WTC11 (cell line): ENCODE results near the gene RACGAP1. TPM values are rescaled to one million over a fixed set of nuclear protein-coding genes. Genes with fewer than 3 reads are reported as not detected.
A peak's percentile ranks its signal among the peaks of the same experiment; 100 is the strongest.

Source experiments
- ATAC-seq: fragments of 200-7000 bp; cut with Tn5 transposase; 2 replicates; pipeline ENCODE4 v1.10.0; 2021; ENCODE audit warnings: mild to moderate bottlenecking, moderate library complexity
- CTCF ChIA-PET: fragments of 300-600 bp; sonication (Branson Sonifier 250); formaldehyde crosslinking; loops from one replicate; lab custom pipeline; 2021; ENCODE audit warnings: antibody characterized with exemption; lab: Charles Lee
- POLR2A ChIA-PET: fragments of 350-600 bp; sonication (Branson Sonifier 250); formaldehyde crosslinking; loops from one replicate; lab custom pipeline; 2021; ENCODE audit warnings: antibody characterized with exemption; lab: Charles Lee
- DNase-seq: peaks from one replicate; pipeline ENCODE4 v3.0.0; 2021; ENCODE audit warnings: low spot score
- H3K27ac Mint-ChIP-seq: 2 replicates; pipeline ENCODE4 v1.8.0; 2021; ENCODE audit warnings: mixed read lengths
- H3K27me3 Mint-ChIP-seq: 2 replicates; pipeline ENCODE4 v1.8.0; 2021; ENCODE audit warnings: low read depth, mild to moderate bottlenecking, moderate library complexity, mixed read lengths
- H3K36me3 Mint-ChIP-seq: 2 replicates; pipeline ENCODE4 v1.8.0; 2021; ENCODE audit warnings: mixed read lengths
- H3K4me1 Mint-ChIP-seq: 2 replicates; pipeline ENCODE4 v1.8.0; 2022; ENCODE audit warnings: mixed read lengths
- H3K4me3 Mint-ChIP-seq: 2 replicates; pipeline ENCODE4 v1.8.0; 2021; ENCODE audit warnings: mild to moderate bottlenecking, moderate library complexity, mixed read lengths
- H3K9me3 Mint-ChIP-seq: 2 replicates; pipeline ENCODE4 v1.8.0; 2021; ENCODE audit warnings: mixed read lengths
- ATF2 ChIP-seq: sonication (generic); formaldehyde crosslinking; IDR thresholded peaks from 2 replicates; pipeline ENCODE4 v1.8.1; 2022; ENCODE audit warnings: low read depth, missing genetic modification reagents, borderline replicate concordance
- ATF3 ChIP-seq: sonication (generic); formaldehyde crosslinking; conservative IDR thresholded peaks from 2 replicates; pipeline ENCODE4 v1.8.1; 2022; ENCODE audit warnings: mild to moderate bottlenecking, missing genetic modification reagents
- CBFB ChIP-seq: sonication (generic); formaldehyde crosslinking; IDR thresholded peaks from 2 replicates; pipeline ENCODE4 v1.8.1; 2022; ENCODE audit warnings: mild to moderate bottlenecking, low read depth, missing genetic modification reagents
- CREB1 ChIP-seq: sonication (generic); formaldehyde crosslinking; IDR thresholded peaks from 2 replicates; pipeline ENCODE4 v1.8.0; 2023; ENCODE audit warnings: mild to moderate bottlenecking, missing genetic modification reagents
- E2F1 ChIP-seq: sonication (generic); formaldehyde crosslinking; IDR thresholded peaks from 2 replicates; pipeline ENCODE4 v1.8.0; 2022; ENCODE audit warnings: mild to moderate bottlenecking, missing genetic modification reagents
- E2F4 ChIP-seq: sonication (generic); formaldehyde crosslinking; IDR thresholded peaks from 2 replicates; pipeline ENCODE4 v1.8.1; 2022; ENCODE audit warnings: low read depth, mild to moderate bottlenecking, moderate library complexity, missing genetic modification reagents, borderline replicate concordance
- E2F5 ChIP-seq: sonication (generic); formaldehyde crosslinking; IDR thresholded peaks from 2 replicates; pipeline ENCODE4 v1.8.1; 2022; ENCODE audit warnings: mild to moderate bottlenecking, moderate library complexity, missing genetic modification reagents
- ELF4 ChIP-seq: sonication (generic); formaldehyde crosslinking; IDR thresholded peaks from 2 replicates; pipeline ENCODE4 v1.8.1; 2022; ENCODE audit warnings: low read depth, mild to moderate bottlenecking, moderate library complexity, missing genetic modification reagents
- EMX1 ChIP-seq: fragments of 250-450 bp; sonication (Bioruptor Pico); IDR thresholded peaks from 2 replicates; pipeline ENCODE4 v1.8.0; 2021; ENCODE audit warnings: mild to moderate bottlenecking
- IRF1 ChIP-seq: sonication (generic); formaldehyde crosslinking; IDR thresholded peaks from 2 replicates; pipeline ENCODE4 v1.8.0; 2023; ENCODE audit warnings: missing genetic modification reagents
- JUN ChIP-seq: sonication (generic); formaldehyde crosslinking; IDR thresholded peaks from 2 replicates; pipeline ENCODE4 v1.8.0; 2023; ENCODE audit warnings: mild to moderate bottlenecking, missing genetic modification reagents
- KAT7 ChIP-seq: sonication (generic); formaldehyde crosslinking; IDR thresholded peaks from 2 replicates; pipeline ENCODE4 v1.8.1; 2023; ENCODE audit warnings: missing genetic modification reagents, mild to moderate bottlenecking, borderline replicate concordance
- MXD4 ChIP-seq: fragments of 250-450 bp; sonication (Bioruptor Pico); IDR thresholded peaks from 2 replicates; pipeline ENCODE4 v1.8.0; 2021; ENCODE audit warnings: mild to moderate bottlenecking, moderate library complexity, borderline replicate concordance
- NFE2L1 ChIP-seq: sonication (generic); formaldehyde crosslinking; IDR thresholded peaks from 2 replicates; pipeline ENCODE4 v1.8.1; 2023; ENCODE audit warnings: missing genetic modification reagents
- NFYB ChIP-seq: sonication (generic); formaldehyde crosslinking; conservative IDR thresholded peaks from 2 replicates; pipeline ENCODE4 v1.8.0; 2022; ENCODE audit warnings: low read depth, missing genetic modification reagents
- OVOL2 ChIP-seq: fragments of 250-450 bp; sonication (Bioruptor Pico); IDR thresholded peaks from 2 replicates; pipeline ENCODE4 v1.9.0; 2021; ENCODE audit warnings: mild to moderate bottlenecking, borderline replicate concordance
- SP1 ChIP-seq: sonication (generic); formaldehyde crosslinking; conservative IDR thresholded peaks from 2 replicates; pipeline ENCODE4 v1.8.1; 2022; ENCODE audit warnings: missing genetic modification reagents
- TCF7 ChIP-seq: sonication (generic); formaldehyde crosslinking; IDR thresholded peaks from 2 replicates; pipeline ENCODE4 v1.8.0; 2022; ENCODE audit warnings: mild to moderate bottlenecking, low read depth, missing genetic modification reagents, moderate library complexity
- TEAD4 ChIP-seq: sonication (generic); formaldehyde crosslinking; IDR thresholded peaks from 2 replicates; pipeline ENCODE4 v1.8.0; 2022; ENCODE audit warnings: mild to moderate bottlenecking, missing genetic modification reagents
- ZBTB43 ChIP-seq: sonication (generic); formaldehyde crosslinking; IDR thresholded peaks from 2 replicates; pipeline ENCODE4 v1.8.1; 2023; ENCODE audit warnings: mild to moderate bottlenecking, missing genetic modification reagents
- ZNF138 ChIP-seq: sonication (generic); formaldehyde crosslinking; conservative IDR thresholded peaks from 2 replicates; pipeline ENCODE4 v1.8.1; 2022; ENCODE audit warnings: mild to moderate bottlenecking, moderate library complexity, missing genetic modification reagents
- ZNF671 ChIP-seq: fragments of 250-450 bp; sonication (Bioruptor Pico); IDR thresholded peaks from 2 replicates; pipeline ENCODE4 v1.8.0; 2021; ENCODE audit warnings: mild to moderate bottlenecking
- total RNA-seq: library from RNA; stranded (reverse); gene quantifications from 3 replicates; pipeline ENCODE4 v1.2.3, GENCODE V29; 2021

RACGAP1 gene
- total RNA-seq, 1 experiment from 2014 or later: 87.7 TPM

GRCh38 chr12:50018154-50018553 is 7.1 kb downstream of the RACGAP1 start:
- TF ChIP-seq ATF3 (CRISPR knock-in tag): no peak
- no peak for TF ChIP-seq ATF2 (CRISPR knock-in tag)
- TF ChIP-seq IRF1 (CRISPR knock-in tag): no peak
- no peak for TF ChIP-seq ZBTB43 (CRISPR knock-in tag)
- TF ChIP-seq TEAD4 (CRISPR knock-in tag): no peak
- no peak for TF ChIP-seq ELF4
- no peak for TF ChIP-seq OVOL2 (CRISPR knock-in tag)
- TF ChIP-seq E2F1 (CRISPR knock-in tag): no peak
- no peak for TF ChIP-seq ZNF138
- TF ChIP-seq ZNF671: no peak
- H3K4me3 Mint-ChIP-seq: no peak overlapping the region
- H3K27ac Mint-ChIP-seq: peak overlapping the region; percentile 9; the same call in 1 of the 2 replicates
- peaks cover 23% of the 10 kb centered on the region for H3K36me3 Mint-ChIP-seq
- ChIA-PET CTCF (interaction anchor here (0.6 to 3.0 kb wide), 10 partner anchors 12 to 57 kb away, joined by 3 to 19 read pairs (median 4); partner anchors contain the start of gene AQP5), POLR2A (no interaction called here)
- DNase-seq (no peak), ATAC-seq (no peak)
- no peaks in the 10 kb centered on the region for H3K9me3 Mint-ChIP-seq
- peaks cover 13% of the 10 kb centered on the region for H3K4me1 Mint-ChIP-seq
- no peaks in the 10 kb centered on the region for H3K27me3 Mint-ChIP-seq

- Mint-ChIP-seq H3K9me3 (no peaks in the 10 kb centered on the region), H3K27me3 (no peaks in the 10 kb centered on the region), H3K36me3 (peaks cover 23% of the 10 kb centered on the region), H3K4me3 (no peak overlapping the region), H3K27ac (no peak overlapping the region), H3K4me1 (peaks cover 13% of the 10 kb centered on the region)
- CTCF ChIA-PET: interaction anchor here (0.6 to 3.0 kb wide), 8 partner anchors 15 to 72 kb away, joined by 3 to 19 read pairs (median 4); partner anchors contain the start of gene AQP5
- POLR2A ChIA-PET: no interaction called here
- TF ChIP-seq SP1 (CRISPR knock-in tag): no peak
- TF ChIP-seq EMX1: no peak
- TF ChIP-seq KAT7 (CRISPR knock-in tag): no peak
- TF ChIP-seq CREB1 (CRISPR knock-in tag): no peak
- TF ChIP-seq E2F1 (CRISPR knock-in tag): no peak
- TF ChIP-seq NFE2L1 (CRISPR knock-in tag): no peak
- no peak for TF ChIP-seq ATF3 (CRISPR knock-in tag)
- no peak for TF ChIP-seq E2F4 (CRISPR knock-in tag)
- TF ChIP-seq CBFB (CRISPR knock-in tag): no peak
- TF ChIP-seq JUN: no peak
- no peak for TF ChIP-seq NFYB (CRISPR knock-in tag)
- TF ChIP-seq TCF7 (CRISPR knock-in tag): no peak
- TF ChIP-seq E2F5 (CRISPR knock-in tag): no peak
- no peak for TF ChIP-seq OVOL2 (CRISPR knock-in tag)
- no peak for TF ChIP-seq MXD4 (CRISPR knock-in tag)
- DNase-seq: no peak
- ATAC-seq: no peak
Observed at GRCh38 chr12:50017641-50018040, 7.7 kb downstream of the RACGAP1 start.
